ENCODE data around the gene BEST3.

The BEST3 gene

DNA sequence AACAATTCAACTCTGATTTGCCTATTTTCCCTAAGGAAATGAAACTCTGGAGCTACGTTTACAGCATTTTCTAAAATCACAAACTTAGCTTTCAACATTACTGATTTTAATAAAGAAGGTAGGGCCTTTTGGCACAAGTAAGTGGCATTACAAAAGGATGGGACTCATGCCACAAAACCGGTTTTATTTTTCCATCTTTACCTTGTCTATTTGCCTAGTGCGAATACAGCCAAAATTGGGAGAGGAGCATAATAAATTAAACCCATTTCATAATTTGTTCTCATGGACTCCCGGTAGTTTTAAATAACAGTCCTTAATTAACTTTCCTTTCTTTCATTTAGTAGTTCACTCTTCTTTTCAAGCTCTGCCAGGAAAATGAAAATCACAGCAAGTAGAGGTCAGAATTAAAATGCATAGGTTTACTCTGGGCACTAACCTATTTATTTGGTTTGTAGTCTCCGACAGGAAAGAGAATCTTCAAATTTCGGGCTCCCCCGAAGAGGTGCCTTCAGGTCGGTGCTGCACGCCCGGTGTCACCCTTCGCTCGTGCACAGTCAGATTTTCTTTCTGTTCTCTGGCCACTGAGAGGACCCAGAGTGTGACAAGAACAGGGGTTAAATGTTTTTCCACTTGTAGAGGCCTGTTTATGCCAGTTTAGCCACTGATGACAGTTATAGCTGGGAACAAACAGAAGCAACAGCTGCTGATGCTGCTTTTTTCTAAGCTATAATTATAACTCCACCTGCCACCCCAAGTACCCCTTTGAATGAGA, at the start of gene BEST3:
Gene BEST3, minus strand, starts transcription at position 535 of the 772 bp plus-strand sequence. CDS start 1,505 bp downstream, outside the sequence.
- DNase-seq = no peak

DNA sequence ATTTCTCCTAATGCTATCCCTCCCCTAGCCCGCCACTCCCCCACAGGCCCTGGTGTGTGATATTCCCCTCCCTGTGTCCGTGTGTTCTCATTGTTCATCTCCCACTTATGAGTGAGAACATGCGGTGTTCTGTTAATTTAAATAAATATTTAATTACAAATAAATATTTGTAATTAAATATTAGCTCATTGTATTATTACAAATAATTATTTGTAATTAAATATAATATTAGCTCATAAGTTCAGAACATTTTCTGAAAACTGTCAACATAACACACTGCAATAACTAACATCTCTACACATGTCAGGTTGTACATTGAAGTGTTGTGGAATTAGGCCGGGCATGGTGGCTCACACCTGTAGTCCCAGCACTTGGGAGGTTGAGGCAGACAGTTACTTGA, 45.0 kb upstream of the BEST3 start:
- DNase-seq = no peak

DNA sequence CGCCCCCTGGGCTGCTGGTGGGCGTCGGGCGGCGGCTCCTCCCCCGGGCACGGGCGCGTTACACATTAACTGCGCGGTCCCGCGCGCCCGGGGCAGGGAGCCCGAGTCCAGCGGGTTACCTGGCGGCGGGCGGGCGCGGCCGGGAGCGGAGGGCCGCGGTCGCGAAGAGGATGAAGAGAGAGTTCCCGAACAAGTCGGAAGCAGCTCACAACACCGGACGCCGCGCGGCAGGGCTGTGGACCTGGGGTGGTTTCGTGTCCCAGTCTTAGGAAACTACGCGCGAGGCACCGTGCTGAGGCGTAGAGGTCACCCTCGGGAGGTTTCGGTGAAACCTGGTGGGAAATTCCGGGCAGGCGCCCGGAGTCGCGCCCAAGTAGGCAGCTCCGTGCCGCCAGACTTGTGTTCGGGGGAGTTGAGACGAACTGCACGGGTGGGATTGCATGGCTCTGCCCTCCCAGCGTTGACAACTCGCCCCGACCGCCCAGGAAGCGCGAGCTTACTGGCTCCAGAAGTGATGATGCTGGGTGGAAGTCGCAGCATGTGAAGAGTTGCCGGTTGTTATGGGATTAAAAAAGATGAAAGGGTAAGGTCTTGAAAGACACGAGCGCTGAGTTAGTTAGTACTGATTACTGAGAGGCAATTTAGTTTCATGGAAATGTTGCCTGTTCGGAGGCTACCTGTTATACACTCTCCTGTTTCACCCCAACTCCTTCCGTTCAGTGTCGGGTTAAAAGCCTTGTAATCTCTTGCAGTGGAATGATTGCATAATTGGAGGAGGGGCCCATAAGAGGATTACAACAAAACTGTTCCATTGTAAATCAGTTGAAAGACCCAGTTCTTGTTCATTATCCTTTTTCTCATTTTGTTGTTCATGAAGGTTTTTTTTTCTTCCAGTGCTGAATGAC, 40.4 kb upstream of the BEST3 start:
- peak; percentile 98 for DNase-seq

DNA sequence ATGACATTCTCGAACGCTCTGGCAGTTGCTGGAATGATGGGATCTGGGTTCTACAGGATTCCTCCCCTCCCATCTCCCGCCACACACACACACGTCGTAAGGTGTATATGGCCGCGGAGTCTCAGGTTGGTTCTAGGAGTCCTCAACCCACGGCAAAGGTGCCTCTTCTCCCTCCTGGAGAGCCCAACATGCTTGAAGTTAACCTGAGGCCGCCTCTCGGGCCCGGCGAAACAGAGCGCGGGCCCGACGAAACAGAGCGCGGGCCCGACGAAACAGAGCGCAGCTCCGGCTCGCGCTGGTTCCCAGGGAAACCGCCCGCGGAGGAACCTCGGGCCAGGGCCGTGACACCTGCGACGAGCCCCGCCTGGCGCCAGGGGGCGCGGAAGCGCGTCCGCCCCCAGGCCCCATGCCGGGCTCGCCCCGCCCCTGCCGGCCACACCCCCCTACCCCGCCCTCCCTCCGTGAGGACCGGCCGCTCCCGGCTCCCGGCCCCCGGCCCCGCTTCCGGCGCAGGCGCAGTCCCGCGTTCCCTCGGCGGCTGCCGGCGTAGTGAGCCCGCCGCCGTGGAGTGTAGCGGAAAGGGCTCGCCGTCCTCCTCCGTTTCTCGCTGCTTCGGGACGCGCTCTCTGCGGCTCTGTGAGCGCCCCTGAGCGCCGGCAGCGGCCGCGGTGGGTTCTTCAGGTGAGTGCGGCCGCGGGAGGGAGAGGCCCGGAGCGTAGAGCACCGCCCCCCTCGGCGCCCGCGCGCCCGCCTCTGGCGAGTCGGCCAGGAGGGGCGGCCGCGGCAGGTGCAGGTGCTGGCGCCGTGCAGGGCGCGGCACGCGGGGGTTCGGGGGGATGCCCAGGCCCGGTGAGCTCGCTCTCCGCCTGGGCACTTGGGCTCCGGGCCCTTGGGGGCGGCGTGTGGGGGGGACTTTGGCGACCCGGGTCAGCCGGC, 39.5 kb upstream of the BEST3 start, which contains the start of gene RAB3IP:
Gene RAB3IP, plus strand, starts transcription at position 510 of the 936 bp plus-strand sequence. CDS start 16,549 bp downstream, outside the sequence.
- peak; percentile 100 for DNase-seq

DNA sequence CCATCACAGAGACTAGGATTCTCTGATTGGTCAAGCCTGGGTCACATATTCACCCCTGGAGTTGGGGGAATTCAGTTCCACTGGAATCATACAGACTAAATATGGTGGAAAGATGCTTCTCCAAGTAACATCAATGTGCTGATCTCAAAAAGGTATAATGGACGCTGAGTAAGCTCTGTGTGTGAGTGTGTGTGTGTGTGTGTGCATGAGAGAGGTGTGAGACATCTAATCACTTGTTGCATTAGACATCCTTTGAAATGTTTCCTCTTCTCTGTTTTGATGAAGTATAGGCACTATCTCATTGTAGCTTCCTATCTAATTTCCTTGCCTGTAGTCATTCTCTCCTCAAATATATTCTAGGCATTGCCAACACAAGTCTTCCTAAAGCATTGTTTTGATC, 34.5 kb upstream of the BEST3 start:
- DNase-seq = no peak

DNA sequence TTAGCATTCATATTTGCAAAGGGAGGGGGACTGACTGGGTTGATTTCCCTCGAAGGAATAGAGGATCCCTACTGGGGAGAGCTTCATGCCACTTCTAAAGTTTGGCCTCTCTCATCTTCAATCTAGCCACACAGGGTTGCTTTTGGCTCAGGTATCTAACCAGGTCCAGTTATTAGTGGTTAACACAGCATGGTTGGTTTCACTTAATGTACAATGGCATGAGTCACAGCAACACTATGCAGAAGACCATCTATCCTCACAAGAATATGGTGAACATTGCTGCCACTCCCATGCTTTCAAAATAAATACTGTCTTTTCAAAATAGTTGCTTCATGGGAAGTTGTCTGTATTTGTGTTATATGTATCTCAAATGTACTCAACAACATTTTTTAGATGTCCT, 33.0 kb upstream of the BEST3 start:
- DNase-seq = no peak

DNA sequence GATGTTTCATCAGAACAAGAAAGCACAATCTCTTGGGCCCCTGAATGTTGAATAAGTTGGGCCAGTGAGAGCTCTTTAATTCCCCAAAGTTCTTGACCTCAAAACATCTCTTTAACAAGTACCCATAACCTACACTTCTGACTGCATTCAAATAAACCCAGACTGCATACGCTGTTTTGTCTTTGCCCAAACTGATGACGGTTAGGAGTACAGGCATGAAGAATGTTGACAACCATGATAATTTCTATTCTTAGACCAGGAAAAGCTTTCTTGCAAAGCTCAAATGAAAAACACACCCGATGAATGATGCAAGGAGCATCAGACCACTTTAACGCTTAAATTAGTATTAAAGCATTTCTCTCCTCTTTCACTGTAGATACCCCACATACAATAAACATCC, 27.8 kb upstream of the BEST3 start:
- DNase-seq = no peak

DNA sequence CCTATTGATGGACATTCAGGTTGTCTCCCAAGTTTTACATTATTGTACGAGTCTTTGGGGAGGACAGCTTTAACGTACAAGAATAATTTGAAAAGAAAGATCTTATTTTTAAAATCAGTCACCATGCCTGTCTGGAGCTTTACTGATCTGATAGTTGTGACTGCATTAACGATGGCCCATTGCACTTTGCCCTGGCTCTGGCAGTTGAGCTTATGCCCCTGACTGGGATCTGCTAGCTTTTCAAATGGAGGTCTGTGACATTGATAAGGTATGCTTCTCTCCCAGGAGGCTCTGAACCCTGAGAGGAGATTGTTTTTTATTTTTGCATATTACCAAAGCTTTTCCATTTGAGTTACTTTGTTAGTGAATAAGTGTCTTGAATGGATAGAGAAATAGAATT, 21.6 kb upstream of the BEST3 start:
- no peak for DNase-seq

DNA sequence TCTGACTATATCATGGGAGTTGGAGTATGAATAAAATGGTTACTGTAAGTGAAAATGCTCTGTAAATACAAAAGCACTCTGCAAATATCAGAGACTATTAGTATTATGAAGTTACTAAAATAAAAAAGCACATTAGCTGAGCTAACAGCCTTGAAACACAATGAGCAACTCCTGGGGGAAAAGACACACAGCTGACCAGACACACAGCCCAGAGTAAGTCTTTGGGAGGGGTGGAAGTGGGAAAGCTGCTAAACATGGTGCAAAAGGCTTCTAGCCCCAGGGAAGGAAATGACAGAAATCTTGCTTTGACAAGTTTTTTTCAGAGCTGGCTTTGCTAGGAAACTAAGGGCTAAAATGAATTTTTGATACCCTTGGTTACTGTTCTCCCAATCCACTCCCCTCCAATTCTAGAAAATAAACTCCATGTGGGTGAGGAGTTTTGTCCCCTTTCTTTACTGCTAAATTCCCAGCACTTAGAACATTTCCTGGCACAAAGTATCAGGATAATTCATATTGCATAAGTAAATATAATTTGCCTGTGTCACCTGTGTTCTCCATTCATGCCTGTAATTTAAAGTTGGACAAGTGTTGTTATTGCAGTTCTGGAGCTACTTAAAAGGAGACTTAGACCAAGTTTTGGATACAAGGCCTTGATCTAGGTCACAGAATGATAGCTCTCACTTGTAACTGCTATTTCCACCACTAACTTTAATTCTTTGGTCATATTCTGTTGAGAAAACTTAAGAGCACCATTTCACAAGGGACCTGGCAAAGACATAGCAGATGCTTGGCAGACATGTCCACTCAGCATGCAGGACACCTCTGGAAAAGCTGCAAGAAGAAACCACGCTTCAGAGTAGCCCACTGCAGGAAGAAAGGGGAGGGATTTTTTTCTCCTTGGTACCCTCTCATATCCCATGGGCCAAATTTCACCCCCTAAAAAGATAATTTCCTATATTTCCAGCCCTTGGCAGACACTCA, 20.5 kb upstream of the BEST3 start:
- no peak for DNase-seq

DNA sequence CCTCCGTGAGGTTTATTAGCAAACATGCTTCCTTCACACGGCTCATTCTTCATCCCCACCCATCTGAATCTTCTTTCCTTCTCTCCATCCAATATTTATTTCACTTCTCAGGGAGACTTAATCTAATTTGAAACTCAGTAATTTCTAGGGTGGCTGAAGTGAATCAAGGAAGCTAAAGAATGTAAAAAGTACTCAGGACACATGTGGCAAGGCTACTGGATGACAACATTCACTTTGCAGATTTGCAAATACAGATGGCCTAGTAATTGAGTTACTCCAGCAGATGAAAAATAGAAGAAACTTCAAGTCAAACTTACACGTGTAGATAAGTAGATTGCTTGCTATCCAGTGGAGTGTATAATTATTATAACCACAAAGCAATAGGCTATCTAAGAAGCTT, 15.4 kb upstream of the BEST3 start:
- no peak for DNase-seq

DNA sequence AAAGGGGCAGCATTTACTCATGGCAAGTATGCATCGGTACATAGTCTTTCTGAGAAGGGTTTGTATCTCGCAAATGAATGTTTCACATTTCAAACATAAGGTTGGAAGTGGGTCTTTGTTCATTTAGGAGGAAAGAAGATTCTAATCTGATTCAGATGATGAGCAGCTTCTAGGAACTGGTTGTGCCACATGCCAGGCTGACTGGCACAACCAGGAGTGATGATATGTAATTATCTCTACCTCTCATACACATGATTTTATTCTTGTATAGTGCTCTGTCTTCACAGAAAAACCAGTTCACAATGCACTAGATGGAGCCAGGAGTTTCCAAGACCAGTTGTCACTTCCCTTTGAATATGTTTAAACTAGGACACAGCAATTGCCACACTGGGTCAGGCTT, 13.7 kb upstream of the BEST3 start:
- no peak for DNase-seq

DNA sequence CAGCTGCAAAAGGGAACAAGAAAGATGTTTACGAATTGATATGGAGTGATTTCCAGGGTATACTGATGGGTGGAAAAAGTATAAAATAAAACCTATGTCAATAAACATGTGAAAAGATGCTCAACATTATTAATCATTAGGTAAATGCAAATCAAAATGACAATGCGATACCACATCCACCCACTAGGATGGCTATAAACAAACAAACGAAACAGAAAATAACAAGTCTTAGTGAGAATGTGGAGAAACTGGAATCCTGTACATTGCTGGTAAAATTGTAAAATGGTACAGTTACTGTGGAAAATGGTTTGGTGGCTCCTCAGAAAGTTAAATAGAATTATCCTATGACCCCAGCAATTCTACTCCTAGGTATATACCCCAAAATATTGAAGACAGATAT, 9.5 kb upstream of the BEST3 start:
- DNase-seq = no peak

DNA sequence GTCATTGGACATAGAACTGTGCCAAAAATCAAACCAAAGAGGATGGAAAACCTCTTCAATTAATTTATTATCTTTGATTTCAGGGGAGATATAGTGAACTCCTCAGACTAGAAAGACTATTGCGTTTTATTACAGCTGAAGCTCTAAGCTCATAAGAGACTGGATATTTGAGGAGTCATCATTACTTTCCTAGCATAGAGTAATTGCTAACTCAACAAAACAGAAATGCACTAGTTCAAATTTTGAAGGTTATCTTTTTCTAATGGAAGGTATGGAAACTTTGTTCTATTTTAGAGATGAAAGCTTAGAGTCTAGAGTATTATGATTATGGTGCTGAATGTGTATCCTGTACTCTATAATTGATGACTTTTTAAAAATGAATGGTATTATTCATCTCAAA, 5.3 kb upstream of the BEST3 start:
- no peak for DNase-seq

DNA sequence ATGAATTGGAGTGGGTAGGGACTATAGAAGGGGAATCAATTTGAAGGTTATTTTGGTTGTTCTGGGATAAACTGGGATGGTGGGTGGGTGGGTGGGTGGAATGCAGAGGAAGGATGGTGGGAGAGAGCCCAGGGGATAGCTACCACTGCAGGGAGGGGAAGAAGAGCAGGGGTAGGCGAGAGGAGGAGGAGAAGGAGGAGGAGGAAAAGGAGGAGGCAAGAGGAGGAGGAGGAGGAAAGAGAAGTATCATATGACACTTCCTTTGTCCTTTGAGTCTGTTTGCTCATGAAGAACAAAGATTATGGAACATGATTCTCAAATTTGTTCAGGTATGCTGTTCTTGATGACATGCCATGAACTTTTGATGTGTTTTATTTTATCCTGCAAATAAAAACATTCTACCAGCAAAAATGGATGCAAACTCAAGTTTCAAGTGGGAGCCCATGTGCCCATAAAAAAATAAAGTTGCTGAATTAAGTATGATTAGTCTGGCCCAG, 4.1 kb upstream of the BEST3 start:
- DNase-seq = no peak

DNA sequence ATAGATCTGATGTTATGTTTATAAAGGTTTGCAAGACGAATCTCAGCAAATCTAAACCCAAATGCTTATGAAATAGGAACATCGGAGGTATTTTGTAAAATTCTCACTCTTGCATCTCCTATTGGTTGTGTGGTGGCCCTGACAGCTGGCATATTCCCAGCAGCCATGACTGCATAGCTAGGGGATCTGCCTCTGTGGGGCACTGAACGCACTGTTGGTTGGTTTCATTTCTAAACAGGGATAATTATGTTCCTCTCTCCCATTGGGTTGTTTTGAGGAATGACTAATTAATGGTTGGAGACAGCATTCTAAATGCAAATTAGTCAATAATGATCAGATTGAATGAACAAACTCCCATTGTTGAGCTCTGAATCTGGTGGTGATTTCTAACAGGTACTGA, 2.7 kb upstream of the BEST3 start:
- no peak for DNase-seq

DNA sequence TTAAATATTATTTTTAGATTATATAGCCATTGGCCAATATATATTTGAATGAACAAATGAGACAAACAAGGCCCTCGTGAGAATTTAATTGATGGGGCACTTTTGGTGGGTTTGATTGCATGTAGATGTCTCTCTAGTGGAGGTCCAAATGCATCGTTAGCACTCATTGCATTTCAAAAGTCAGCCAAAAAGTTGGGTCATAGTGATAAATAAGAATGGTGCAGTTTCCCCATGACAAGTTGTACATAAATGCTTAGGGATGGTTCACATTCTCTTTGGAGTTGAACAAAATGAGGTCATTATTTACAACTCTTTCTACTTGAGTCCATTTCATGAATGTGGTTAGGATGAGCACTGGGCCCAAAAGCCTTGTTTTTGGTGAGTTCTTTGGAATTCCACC, 1.0 kb downstream of the BEST3 start:
- no peak for DNase-seq

DNA sequence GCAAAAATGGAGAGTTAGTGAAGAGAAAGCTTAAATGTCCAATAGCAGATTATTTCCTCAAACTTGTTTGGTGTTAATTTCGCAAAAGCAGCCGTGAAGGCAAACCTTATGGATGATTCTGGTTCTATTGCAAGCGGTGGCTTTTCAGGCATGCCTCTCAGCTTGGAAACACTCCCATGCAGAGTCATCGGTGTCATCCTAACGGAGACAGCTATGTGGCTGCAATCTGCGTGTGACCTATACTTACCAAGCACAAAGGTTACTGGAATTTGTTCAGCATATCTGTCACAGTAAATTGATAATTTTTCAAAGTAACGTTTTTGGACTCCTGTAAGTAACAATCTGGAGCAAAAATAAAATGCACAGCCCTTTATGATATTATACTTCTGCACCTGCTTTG, 5.0 kb downstream of the BEST3 start:
- DNase-seq = no peak

DNA sequence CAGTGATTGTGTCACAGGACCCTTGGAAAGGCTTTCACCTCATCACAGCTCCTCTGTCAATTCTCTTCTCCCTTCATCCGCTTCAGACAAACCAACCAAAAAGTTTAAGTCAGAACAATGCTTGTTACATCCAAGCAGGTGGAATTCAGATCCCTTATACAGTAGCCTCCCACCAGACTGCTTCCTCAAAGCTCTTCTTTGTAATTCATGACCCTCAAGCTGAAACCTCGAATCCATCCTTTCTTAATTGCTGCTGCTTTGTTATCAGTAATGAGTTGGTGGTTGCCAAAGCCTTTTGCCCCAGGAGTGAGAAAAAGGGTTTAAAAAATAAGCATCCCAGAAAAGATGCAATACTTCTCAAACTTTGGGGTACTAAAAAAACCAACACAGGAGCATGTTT, 9.5 kb downstream of the BEST3 start:
- DNase-seq = no peak

DNA sequence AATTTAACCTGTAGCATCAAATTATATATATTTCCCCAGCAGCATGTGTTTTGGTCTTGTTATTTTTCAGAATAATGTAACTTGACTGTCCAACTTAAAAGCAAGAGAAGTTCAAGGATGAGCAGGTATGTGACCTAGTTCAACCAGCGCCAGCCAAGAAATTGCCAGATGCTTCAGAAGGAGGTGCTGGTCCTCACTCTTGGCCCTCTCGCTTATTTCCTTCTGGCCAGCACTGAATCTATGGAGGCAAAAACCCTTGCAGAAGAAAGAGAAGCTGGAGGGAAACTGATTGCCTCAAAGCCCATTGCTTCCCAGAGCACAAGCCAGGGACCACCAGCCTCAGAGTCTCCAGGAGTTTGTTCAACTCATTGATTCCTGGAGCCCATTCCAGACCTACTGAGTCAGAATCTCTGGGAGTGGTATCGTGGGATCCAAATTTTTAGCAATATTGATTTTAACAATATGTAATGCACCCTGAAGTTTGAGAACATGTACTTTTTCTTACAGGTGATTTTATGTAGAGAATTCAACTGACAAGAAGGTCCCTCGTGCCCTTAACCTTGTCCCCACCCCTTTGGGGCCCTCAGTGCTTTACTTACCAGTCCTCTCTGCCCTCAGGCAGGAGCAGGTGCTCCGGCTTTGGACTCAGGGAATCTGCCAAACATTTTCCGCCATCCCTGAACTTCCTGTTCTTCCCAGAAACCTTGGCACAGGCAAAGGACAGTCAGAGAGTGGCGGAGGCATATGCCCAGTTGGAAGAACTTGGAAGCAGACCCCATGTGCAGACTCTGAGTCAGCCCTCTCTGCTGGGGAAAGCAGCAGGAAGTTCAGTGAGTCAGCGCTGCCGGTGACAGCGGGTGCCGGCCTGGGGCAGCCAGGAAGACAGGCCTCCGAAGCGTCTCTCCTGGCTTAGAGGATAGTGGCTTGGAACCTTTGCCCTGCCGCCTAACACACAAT, 10.4 kb downstream of the BEST3 start:
- peak; percentile 100 for DNase-seq

DNA sequence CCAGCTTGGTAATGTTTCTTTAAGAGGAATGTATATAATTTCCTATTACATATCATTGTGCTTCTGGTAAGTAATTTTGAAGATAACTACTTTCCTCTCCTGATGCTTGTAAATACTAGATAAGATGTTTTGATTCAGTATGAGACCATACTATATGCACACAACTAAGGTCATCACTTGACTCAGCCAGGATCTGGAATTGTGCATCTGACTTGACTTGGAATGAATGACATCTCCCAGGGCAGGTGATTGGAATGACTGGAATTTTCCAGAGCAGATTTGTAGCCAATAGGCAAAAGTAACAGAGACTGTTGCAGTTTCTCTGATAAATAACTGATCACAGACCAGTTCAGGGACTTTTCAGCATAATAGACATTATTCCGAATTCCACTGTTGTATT, 11.1 kb downstream of the BEST3 start:
- no peak for DNase-seq
